GM21526 (cell line): Measurements from ENCODE around the gene INPP5K.
A peak's percentile ranks its signal among the peaks of the same experiment; 100 is the strongest.
"Not testable (repeated sequence)": the region's sequence is repeated elsewhere in the genome, so short reads cannot be mapped to it uniquely, and the experiment has no call there.

Source experiments
- ATAC-seq: cut with Tn5 transposase; IDR thresholded peaks from one replicate; pipeline ENCODE4 v1.9.1; 2021; ENCODE audit warnings: moderate library complexity; ENCODE audit not compliant: unreplicated experiment, low FRiP score

INPP5K gene

DNA sequence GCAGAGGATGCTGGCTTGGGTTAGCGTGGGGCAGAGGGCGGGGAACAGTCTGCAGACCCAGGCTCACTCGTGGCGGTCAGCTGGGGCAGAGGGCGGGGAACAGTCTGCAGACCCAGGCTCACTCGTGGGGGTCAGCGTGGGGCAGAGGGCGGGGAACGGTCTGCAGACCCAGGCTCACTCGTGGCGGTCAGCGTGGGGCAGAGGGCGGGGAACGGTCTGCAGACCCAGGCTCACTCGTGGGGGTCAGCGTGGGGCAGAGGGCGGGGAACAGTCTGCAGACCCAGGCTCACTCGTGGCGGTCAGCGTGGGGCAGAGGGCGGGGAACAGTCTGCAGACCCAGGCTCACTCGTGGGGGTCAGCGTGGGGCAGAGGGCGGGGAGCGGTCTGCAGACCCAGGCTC is 7.7 kb downstream of the INPP5K start:
- ATAC-seq = not testable (repeated sequence)

DNA sequence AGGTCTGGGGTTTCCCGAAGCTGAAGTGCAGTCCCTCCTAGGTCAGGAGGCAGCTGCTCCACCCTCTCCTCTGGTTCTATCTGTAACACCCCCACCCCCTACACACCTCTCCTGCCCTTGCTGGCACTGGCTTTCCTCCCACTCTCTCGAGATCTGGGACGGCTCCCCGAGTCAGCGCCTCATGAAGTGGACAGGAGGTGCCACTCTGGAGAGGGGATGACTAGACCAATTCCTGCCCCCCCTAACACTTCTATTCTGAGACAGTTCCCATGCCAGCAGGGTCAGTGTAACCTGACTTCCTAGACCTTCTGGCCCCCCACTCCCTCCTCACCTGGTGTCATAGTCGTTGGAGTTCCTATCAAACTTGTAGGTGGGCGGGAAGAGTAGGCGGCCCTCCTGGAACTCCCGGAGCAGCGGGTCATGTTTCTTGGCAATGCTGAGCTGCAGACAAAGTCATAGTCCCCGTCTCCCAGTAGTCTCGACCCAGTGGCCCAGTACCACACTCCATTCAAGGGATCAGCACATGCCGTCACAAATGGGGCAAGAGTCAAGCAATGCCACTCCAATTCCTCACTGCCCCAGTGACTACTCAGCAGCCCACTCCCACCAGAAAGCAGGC is 9.7 kb downstream of the INPP5K start:
- no peak for ATAC-seq

DNA sequence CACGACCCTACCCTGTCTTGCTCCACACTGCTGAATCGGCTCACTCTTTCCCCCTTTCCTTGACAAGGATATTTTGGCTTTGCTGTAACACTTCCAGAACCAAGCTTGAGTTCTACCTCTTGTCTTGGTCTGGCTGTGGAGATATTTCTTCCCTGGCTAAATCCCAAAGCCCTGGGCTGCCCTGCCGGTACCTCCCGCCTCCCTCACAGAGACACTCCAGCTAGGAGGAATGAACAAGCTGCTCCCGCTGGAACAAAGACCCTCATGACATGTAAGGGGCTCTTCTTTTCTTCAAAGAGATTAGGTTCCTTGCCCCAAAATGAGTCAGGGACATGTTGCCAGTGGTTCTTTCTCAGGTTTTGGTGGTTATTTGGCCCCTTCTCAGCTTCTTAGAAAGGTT is 10.8 kb downstream of the INPP5K start:
- ATAC-seq = no peak

DNA sequence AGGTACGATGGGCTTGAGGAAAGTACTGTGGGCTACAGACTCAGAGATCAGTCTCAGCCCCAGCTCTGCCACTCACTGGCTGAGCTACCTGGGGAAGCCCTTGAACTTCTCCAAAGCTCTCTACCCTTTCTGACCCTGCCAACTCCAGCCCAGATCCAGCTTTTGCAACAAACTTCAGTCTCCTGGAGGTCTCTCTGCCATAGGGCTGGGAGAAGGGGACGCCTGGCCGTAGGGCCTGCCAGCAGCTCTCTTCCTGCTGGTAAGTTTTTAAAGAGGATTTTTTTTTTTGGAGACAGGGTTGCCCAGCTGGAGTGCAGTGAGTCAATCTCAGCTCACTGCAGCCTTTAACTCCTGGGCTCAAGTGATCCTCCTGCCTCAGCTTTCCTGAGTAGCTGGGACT is 11.5 kb downstream of the INPP5K start:
- ATAC-seq = no peak

DNA sequence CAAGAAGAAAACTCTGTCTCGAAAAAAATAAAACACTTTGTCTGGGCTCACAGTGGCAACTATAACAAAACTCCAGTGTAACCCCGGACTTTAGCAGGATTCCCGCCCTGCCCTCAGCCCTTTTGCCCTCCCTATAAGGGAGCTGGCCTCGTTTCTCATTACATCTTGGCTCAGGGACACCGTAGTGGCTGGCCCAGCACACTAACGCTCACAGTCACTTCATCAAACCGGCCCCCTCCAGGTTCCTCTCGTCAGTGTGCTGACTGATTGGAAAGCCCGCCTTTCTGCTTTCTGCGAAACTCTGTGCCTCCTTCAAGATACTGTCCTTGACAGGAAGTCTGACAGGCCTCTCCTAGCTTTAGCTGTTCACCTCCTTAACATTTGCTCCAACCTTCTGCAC is 12.7 kb downstream of the INPP5K start:
- no peak for ATAC-seq

DNA sequence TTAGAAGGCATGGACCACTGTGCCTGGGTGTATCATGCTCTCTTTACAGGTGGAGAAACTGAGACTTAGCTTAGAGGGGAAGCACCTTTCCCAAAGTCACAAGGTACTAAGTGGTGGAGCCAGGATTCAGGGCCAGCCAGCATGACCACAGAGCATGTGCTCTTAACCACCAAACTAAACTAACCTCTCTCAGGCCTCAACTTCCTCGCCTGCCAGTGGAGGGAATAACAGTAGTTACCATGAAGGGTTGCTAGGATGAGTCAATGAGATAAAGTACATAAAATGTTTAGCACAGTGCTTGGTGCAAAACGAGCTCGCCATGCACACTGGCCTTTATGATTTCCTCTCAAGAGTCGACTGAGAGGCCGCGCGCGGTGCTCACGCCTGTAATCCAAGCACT is 17.5 kb downstream of the INPP5K start:
- no peak for ATAC-seq

DNA sequence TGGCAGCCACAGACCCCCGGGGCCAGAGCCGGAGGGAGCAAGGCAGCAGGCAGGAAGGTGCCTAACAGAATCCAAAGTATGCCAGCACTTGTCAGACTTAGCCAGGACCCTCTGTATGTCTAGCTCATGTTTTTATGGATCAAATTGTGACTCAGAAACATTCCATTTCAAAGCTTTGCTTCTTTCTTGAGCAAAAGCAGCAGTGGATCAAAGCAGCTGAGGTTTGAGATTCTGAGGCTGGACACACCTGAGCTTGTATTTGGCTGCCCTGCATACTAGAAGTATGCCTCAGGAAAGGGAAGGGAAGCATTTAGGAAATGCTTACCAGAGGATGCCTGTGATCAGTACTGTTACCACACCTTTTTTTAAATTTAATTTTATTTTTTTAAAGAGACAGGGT is 18.2 kb downstream of the INPP5K start:
- no peak for ATAC-seq

DNA sequence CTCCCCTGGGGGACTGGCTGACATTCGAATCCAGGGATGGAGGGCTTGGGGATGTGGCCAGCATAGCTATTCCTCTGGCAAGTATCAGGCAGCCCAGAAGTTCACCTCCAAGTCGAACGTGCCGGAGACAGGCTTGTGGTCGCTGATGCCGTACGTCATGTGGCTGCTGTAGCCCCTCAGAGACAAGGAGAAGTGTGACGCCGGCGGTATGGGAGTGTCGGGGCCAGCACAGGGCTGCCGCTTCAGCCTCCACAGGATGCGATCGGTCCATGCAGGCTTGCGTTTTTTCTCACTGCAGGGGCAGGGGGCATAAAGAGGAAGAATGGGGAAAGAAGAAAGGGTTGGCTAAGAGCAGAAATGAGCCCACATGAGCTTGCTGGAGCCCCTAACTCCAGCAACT is 18.6 kb downstream of the INPP5K start:
- no peak for ATAC-seq

DNA sequence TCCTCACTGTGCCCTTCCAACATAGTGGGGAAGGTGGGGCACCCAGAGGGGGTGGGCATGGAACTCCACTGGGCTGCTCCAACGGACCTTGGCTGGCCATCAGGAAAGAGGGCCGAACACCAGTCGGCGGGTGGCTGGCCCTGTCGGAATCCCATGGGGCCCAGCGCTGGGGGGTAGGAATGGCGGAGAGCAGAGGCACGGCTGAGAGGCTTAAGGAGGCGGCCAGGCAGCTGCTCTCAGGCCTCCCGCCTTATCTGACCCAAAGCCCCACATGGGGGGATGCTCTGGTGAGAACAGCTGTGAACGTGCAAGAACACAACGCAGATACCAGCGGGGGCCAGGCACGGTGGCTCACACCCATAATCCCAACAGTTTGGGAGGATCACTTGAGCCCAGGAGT is 19.5 kb downstream of the INPP5K start:
- ATAC-seq = no peak

DNA sequence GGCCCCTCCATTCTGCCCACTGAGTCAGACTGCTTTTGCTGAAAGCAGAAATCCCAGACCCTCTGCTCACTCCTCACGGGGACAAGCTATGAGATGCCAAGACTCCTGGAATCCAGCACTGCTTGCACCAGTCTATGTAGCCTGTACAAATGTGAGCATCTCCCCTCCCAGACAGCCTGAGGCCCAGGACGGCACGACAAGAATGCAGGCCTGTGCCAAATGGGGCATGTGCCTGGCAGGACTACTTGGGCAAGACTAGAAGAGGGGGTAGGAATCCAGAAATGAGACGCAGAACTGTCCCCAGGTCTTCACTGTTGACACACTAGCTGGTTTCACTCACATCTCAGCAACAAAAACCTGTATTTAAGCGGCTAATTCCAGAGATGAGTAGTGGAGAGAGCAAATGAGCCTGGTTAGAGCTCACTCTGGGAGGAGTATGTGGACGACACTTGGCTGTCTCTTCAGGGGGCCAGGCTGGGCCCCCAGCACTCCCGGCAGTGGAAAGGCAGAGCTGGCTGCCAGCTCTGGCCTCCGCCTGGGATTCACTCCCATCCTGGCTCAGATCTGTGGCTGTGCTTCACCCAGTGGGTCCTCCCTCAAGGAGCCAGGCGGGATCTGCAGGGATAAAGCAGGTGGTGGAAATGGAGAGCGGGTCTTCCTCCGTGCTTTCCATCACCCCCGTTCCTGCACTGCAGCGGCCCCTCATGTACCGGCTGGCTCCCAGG is 21.0 kb downstream of the INPP5K start:
- no peak for ATAC-seq

DNA sequence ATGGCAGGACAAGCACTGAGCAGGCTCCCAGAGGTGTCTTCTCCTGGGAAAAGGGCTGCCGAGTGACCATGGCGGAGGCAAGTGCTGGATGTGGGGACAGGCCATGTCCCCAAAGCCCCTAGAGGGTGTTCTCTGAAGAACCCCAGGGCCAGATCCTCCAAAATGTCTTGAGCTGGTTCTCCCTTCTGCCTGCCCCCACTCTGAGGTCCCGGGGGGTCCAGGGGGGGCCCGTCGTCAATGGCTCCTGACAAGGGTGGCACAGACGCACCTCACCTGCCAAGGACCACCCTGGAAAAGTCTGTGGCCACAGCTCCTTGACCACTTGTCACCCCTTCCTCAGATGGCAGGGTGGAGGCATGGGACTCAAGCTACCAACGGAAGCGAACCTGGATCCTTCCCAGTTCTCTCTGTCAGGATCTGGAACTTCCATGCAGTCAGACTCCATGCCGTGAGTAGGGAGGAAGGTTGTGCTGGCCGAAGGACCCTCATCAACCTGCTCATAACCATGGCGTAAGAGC is 21.6 kb downstream of the INPP5K start:
- ATAC-seq = no peak

DNA sequence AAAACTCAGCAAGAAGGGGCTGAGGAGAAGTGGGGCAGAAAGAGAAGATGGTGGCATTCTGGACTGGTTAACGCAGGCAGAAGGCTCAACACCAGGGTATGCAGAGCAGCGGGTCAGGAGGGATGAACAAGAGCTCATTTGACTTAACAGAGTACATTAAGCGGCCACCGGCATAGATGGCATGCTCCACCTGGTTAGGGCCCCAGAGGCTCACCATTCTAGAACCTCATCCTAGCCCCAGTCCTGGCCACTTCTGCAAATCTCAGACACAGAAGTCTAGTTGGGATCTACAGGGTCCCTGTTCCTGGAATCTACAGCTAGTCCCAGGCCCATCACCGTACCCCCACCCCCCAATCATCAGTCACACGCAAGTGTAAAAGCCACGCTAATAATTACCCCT is 22.2 kb downstream of the INPP5K start:
- no peak for ATAC-seq

DNA sequence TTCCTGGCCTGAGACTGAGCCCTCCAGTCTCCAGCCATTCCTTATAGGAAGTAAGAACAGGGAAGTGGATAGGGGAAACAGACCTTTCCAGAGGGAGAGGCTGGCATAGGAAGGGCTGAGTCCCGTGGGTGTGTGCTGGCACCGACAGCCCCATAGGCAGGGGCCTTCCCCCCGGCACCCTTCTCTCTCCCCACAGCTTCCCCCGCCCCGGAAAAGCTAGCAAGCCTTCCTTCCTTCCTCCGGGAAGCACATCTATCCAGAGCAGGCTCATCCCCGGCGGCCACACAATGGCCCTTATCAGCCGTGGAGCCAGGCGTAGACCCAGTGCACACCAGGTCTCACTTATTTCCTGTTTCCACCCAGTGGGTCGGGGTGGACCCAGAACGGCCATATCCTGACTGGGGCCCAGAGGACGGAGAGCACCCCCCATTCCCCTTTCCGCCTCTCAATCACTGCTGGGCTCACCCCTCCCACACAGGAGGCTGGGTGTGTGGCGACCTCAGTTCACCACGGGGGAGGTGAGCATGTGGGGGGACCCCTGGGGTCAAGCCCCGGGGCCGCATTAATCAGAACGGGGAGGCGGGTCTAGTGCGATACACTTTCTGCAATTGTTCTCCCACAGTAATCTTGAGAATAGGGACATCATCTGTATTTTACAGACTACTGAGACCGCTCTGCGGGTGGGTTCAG is 23.0 kb downstream of the INPP5K start:
- no peak for ATAC-seq

DNA sequence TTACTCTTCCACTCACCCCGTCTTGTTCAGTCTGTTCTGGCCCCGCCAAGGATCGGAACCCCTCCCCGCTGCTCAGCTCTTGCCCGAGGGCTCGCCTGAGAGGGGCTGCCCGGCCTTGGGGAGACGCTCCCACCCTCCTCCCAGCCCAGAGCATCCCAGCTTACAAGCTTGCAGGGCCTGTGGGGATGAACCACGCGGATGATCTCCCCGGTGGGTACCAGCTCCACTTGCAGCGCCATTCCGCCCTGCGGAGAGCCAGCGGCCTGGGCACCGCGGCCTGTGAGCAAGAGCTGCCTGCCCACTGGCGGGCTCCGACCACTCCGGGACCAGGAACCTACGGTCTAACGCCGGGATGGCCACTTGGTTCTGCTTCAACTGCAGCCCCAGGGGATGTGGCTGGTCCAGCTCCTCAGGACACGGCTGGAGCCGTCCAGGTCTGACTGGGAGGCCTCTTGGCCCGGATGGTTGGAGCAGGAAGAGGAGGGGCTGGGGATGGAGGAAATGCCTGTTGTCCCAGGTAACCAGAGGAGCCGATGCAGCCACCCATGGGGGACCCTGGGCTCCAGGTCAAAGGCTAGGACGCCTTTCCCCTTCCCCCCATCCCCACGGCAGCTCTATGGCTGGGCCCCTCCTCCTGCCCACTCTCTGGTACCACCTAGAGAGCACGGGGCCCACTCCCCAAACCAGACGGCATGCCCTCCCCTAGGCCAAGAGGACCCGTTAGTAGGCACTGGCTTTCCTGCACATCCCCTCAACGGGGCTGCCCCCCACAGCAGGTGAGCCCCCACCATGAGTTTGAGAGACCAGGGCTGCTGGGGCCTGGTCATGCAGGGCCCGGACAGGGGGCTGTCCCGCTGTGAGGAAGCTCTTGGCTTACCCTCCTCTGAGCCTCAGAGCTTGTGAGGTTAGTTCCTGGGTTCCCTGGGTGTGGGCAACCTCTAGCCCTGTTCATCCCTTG is 23.9 kb downstream of the INPP5K start, which contains the start of gene MYO1C:
MYO1C (minus strand) TSS at position 438 of the 958 bp plus-strand sequence; CDS start at position 239, 199 bp downstream.
- ATAC-seq = no peak

DNA sequence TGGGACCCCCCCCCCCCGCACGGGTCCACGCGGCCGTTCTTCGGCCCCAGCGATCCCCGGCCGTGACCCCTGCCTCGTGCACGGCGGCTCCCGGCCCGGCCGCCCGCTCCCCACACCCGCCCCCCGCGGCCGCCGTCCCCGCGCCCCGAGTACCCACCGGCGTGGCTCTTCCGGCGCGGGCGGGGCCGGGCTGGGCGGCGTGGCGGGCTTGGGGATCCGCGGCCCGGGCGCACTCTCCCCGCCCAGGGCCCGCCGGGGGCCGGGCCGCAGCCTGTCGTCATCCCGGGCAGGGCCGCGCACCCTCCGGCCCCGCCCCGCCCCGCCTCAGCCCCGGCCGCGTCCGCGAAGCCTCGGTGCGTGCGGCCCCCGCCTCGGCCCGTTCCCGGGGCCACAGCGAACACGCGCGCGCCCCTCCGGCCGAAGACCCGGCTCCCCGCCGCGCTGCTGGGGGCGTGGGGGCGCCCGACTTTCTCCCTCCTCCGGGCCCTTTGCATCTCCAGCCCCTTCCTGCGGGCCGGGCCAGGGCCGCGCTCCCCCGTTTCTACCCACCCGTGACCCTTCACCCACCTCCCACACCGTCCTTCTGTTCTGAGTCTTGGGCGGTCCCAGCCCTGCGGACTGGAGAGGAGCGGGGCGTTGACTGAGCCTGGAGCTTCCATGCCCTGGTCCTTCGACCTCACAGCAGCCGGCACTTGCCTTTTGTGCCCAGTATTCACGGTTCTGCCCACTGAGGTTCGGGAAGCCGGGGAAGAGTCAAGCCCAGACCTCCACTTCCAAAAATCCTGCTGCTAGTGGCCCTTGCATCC is 24.8 kb downstream of the INPP5K start:
- no peak for ATAC-seq

DNA sequence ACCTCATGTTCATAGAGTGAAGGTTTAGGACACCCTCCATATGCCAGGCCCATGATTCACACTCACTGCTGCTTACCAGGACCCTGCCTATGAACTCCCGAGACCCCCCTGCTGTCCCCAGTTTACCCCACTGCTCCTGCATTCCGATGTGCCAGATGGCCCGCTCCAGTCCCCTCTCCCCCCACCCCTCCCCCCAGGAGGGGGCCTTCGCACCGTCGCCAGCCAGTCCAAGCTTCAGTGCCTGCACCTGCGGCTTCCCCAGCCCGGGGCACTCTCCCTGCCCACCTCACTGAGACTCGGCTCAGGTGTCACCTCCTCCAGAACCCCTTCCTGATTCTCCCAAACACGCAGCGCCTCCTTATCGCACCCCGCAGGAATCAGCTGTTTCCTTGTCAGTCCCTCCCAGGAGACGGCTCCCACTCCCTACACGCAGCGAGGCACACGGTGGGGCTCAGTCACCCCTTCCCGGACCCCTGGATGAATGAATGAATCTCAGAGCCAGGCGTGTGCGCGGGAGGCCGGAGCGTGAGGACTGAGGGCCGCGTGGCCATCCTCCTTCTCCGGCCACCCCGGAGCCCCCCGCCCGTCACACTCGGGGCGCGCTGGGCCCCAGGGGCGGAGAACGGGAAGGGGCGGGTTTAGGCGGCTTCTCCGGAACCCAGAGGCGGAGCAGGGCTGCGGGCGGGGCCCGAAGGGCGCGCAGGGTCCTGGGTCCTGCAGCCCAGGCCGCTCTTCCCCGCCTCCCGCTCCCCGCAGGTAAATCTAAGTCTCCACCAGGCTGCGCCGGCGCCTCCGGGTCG is 25.6 kb downstream of the INPP5K start:
- ATAC-seq = peak; percentile 41

DNA sequence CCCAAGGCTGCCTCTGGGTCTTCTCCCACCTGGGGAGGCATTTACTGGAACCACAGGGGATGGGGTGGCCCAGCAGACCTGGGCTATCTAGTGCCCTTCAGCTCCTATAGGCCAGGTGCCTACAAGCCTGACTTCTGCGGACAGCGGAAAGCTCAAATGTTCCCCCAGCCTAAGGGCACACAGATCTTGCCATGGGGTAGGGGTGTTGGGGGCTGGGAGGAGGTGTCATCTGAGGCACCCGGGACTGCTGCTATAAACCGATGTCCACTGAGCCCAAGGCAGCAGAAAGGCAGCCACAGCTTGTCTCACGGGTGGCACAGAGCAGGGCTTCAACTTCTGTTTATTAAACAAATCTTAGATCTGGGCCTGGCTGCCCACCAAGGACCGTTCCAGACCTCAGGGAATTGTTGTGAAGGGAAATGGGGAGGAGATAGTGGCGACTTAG is 27.6 kb downstream of the INPP5K start:
- no peak for ATAC-seq

DNA sequence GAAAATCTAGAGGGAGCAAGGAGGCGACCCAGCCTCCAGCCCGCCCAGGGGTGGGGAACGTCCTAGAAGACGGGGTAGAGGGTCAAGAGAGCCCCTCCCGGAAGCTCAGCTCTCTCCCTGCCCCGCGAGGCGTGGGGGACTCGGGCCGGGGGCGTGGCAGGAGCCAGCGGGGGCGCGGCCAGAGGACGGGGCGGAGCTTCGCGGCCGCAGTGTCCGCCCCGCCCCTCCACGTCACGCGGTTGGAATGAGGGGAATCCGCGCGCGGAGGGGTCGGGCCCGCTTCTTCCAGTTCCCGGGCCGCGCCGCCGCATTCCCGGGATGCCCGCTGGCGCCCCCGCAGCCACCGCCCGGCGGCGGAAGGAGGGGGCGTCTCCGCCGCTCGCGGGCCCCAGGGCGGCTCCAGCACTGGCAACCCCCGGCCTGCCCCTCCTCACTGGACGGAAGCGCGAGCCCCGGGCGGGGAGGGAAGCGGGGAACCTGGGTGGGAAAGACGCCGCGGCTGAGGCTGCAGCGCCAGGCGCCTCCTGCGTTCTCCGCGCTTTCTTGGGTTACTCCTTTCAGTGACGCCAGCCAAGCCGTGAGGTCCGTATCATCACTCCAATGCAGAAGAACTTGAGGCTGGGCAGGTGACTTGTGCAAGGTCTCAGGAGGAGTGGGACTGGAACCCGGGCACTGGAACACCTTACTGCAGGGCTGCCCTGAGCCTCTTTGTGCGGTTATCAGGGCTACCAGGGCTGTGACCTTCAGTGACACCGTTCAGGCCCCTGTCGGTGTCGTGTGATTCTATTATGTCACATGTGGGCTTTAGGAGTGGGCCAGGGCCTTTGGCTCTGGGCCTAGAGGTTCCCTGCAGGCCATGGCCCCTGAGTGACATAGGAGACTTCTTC is 28.2 kb downstream of the INPP5K start:
- no peak for ATAC-seq
